KOPT-K1 (cell line): ENCODE data around the gene AGO1.

ENCODE experiments used
- H3K27ac ChIP-seq: fragments of 200-600 bp; sonication (generic); 2 replicates; pipeline ENCODE4 v1.5.1; 2016; ENCODE audit warnings: antibody characterized with exemption, mild to moderate bottlenecking, low read depth, low read length; ENCODE audit not compliant: poor library complexity, severe bottlenecking
- H3K36me3 ChIP-seq: fragments of 200-600 bp; sonication (generic); 2 replicates; pipeline ENCODE4 v1.5.1; 2017; ENCODE audit warnings: antibody characterized with exemption, mild to moderate bottlenecking, low read length, moderate library complexity; ENCODE audit not compliant: insufficient read depth
- H3K9me3 ChIP-seq: fragments of 200-600 bp; sonication (generic); 2 replicates; pipeline ENCODE4 v1.5.1; 2017; ENCODE audit warnings: antibody characterized with exemption, low read length, mild to moderate bottlenecking; ENCODE audit not compliant: insufficient read depth, poor library complexity, severe bottlenecking

The AGO1 gene

GRCh38 chr1:35925741-35926140, 42.7 kb downstream of the AGO1 start:
- Histone ChIP-seq H3K9me3 (no peaks in the 10 kb centered on the region), H3K27ac (no peak overlapping the region), H3K36me3 (peaks cover 23% of the 10 kb centered on the region; the same call in 1 of the 2 replicates)

DNA sequence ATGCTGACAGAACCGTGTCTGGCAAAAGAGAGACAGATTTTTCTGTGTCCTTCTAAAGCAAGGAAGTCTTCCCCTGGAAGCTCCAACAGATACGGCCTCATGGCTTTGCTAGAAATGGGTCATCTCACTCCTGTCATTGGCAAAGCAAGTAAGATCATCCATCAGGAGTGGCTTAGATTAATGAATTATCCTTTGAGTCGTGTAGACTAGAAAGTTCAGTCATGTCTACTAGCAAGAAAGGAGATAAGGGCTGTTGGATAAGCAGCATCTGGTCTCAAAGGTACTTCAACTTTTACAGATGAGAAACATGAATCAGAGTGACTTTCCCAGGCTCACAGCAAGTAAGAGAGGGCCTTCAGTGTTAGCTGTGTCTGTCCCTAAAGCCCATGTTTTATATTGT, 44.5 kb downstream of the AGO1 start:
- Histone ChIP-seq H3K36me3 (peaks cover 7% of the 10 kb centered on the region; the same call in 1 of the 2 replicates), H3K27ac (no peak overlapping the region), H3K9me3 (no peaks in the 10 kb centered on the region)

DNA sequence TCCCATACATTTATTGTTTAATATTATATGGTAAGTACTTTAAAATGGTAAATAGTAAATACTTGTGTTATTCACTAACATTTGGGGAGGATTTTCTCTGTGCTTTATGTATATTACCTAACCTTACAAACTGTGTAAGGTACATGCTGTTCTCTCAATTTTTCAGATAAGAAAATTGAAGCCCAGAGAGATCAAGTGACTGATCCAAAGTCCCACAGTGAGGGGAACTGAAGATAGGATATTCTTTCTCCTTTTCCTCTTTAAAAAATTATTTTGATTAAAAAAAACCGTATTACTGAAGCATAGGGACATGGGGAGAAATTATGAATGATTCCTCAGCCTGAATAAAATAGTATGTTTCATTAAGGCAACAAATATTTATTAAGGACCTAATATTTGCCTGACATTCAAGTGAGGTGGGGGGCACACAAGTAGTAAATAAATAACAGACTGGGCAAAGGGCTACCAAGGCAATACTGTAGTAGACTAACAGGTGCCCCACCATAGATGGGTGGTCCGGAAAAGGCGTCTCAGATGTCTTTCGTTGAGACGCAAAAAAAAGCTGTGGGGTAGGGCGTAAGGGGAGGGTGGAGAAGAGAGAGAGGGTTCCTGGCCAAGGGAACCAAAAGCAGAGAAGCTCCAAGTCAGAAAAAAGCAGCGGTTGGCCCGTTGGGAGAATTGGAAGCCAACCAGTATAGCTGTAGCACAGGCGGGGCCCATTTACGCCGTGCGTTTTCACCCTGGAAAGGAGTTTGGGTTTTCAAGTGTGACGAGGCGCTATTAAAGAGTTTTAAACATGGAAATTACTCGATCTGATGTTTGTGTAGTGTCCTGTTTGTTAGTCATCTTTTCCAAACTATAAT, 47.0 kb downstream of the AGO1 start:
- Histone ChIP-seq H3K9me3 (no peaks in the 10 kb centered on the region), H3K36me3 (no peaks in the 10 kb centered on the region), H3K27ac (peak overlapping the region; percentile 79)

- Histone ChIP-seq H3K9me3 (no peaks in the 10 kb centered on the region), H3K36me3 (no peaks in the 10 kb centered on the region), H3K27ac (peak within 1 kb of the TSS; percentile 79)
These were observed 47.8 kb downstream of the AGO1 start, which contains the start of gene AGO3 for GRCh38 chr1:35930593-35931445. Gene AGO3, plus strand, starts transcription at chr1:35931105. Its CDS starts 322 bp downstream, at chr1:35931427.

DNA sequence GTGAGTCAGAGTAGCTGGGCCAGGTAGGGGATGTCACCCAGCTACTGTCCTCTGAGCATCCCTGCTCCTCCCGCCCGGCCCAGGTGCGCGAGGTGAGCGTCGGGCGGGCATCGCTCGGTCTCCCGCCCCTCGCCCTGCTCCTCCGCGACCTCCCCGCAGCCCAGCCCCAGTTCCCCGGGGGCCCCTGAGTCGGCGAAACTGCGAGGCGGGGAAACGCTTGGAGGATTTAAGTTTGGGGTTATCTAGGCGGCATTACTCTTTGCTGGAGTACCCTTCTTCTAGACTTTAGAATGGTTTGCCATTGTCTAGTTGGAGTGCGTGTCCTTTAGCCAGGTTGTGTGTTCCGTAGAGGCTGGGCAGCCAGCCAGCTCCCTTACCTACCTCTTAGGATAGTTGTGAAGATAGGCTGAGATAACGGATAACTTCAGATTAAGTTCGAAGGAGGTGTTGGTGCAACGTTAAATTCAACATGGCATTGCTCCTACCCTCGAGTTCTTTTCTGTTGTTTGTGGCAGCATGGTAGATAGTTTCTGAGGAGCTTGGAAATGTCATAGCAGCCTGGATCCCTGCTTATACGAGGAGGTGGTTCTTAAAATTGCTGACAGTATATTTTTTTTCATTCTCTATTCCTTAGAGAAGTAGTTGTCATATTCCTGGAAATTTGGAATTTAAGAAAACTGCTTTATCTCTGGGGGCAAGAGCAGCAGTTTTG, 48.6 kb downstream of the AGO1 start:
- Histone ChIP-seq H3K27ac (peak overlapping the region; percentile 79), H3K36me3 (no peaks in the 10 kb centered on the region), H3K9me3 (no peaks in the 10 kb centered on the region)

DNA sequence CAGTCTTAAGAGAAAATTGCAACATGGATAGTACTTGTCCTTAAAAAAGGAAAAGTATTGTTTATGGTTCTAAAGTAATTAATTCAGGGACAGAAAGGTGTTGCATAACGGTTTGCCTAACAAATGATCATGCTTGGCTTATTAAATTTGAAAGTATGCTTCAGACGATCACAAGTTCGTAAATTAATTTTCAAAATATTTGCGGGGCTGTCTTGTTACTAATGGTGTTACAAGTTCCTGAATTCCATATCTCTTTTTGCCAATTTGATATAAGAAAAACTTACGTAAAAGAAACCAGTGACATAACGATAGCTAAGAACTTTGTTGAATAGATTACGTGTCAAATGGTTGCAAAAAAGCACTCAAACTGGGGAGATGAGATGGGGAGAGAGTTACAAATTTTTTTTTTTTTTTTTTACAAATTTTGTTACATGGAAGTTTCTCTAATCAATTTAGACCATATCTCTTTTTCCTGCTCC, 49.2 kb downstream of the AGO1 start:
- Histone ChIP-seq H3K27ac (peak overlapping the region; percentile 79), H3K36me3 (no peaks in the 10 kb centered on the region)

DNA sequence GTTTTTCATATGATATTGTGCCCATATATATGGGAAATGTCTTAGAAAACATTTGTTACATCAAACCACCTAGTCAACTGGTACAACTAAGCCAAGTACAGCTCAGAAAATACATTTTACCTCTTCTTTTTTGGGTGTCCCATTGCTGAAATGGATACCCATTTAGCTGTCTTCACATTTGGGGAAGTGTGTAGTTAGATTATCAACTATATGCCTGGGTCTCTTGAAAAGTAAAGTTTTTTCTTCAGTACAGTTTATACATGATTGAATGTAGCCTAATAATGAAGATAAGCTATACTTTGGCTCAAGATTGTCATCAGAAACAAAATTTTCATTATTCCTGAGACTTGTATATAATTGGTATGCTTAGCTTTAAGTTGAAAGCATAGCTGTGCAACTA, 49.9 kb downstream of the AGO1 start:
- H3K27ac ChIP-seq = no peak overlapping the region
- no peaks in the 10 kb centered on the region for H3K9me3 ChIP-seq
- H3K36me3 ChIP-seq = no peaks in the 10 kb centered on the region

More for the DNA sequence above, 49.2 kb downstream of the AGO1 start:
- no peaks in the 10 kb centered on the region for H3K9me3 ChIP-seq

DNA sequence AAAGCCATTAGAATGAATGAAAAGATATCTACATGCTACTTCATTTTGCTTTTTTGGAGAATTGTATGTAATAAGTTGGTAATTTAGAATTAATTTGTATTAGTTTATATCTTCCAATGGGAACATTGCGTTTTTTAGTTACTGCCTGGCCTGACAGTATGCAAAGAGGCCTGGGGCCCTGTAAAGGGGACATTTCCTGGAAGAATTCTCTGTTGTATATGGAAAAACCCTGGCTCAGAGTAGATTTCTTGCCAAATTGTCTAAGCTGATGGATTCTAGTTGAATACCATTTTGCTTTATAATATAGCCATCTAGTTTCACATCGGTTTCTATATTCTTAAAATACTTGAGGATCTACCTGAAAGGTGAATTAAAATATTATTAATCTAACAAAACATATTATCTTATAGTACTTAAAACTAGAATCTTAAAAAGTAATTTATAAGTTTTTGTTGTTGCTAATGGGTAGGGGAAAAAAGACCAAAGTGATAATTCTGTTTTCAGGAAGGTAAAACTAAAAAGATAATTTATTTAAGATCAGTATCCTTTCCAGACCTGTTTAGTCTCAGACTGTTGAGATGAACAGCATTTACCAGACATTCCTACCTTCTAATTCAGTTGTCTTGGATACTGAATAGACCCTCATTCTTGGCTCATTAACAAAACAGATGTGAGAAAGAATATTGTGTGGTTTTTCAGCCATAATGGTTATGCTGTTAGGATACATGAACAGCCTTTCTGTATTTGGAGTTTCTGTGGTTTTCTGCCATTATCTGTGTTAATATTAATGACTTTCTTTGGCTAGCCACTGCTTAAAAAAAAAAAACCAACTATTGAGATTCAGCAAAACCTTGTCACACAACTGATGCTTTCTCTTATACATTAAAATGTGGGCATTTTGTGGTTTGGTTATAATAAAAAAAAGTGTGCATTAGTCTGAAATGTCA, 52.7 kb downstream of the AGO1 start:
- Histone ChIP-seq H3K36me3 (no peaks in the 10 kb centered on the region), H3K9me3 (no peaks in the 10 kb centered on the region), H3K27ac (no peak overlapping the region)

- H3K9me3 ChIP-seq = no peaks in the 10 kb centered on the region
- H3K27ac ChIP-seq = no peak overlapping the region
- no peaks in the 10 kb centered on the region for H3K36me3 ChIP-seq
These were observed 53.8 kb downstream of the AGO1 start for GRCh38 chr1:35936838-35937237.

- Histone ChIP-seq H3K36me3 (no peaks in the 10 kb centered on the region), H3K9me3 (no peaks in the 10 kb centered on the region), H3K27ac (no peak overlapping the region)
These were observed 56.5 kb downstream of the AGO1 start for GRCh38 chr1:35939484-35939883.

DNA sequence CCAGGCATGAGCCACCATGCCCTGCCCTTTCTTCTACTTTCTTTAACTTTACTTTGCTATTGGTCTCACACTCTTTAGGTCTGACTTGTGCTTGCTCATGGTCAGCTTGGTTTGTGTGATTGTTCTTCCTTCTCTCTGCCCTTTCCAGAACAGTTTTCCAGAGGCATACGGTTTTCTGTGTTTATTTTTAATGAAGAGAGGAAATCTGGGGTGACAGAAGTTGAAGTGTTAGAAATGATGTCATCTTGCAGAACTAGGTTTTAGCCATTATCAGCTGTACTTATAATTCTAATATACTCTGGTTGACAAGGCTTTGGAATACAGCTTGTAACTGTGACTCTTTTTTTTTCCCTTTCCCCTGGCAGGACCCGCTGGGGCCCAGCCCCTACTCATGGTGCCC, 62.3 kb downstream of the AGO1 start:
- H3K27ac ChIP-seq = no peak overlapping the region

DNA sequence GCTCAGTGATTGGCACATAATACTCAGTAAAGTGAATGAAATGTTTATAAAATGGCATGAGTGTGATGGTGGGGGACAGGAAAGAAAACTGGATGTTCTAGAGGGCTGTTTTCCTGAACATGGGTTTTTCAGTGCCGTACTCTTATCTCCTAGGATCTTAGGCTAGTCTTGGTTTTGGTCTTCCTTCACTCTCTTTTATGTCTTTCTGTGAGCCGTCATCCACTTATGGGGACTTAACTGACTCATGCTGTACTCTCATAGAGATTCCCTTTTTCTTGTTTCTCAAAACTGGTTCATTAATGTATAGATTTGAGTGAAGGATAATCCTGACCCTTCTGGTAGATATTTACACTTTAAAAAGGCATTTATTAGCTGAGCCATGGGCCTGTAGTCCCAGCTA, 64.5 kb downstream of the AGO1 start:
- no peaks in the 10 kb centered on the region for H3K9me3 ChIP-seq
- H3K36me3 ChIP-seq = peaks cover 9% of the 10 kb centered on the region; the same call in 1 of the 2 replicates
- no peak overlapping the region for H3K27ac ChIP-seq

More for the DNA sequence above, 62.3 kb downstream of the AGO1 start:
- no peaks in the 10 kb centered on the region for H3K9me3 ChIP-seq
- H3K36me3 ChIP-seq = peaks cover 6% of the 10 kb centered on the region; the same call in 1 of the 2 replicates

GRCh38 chr1:35958558-35958957, 75.5 kb downstream of the AGO1 start:
- 0 out of 2 replicates have a peak, but pooled peaks cover 7% of the 10 kb centered on the region for H3K36me3 ChIP-seq
- no peak overlapping the region for H3K27ac ChIP-seq
- no peaks in the 10 kb centered on the region for H3K9me3 ChIP-seq

GRCh38 chr1:35959304-35959703, 76.3 kb downstream of the AGO1 start:
- H3K9me3 ChIP-seq = no peaks in the 10 kb centered on the region
- 0 out of 2 replicates have a peak, but pooled peaks cover 7% of the 10 kb centered on the region for H3K36me3 ChIP-seq
- no peak overlapping the region for H3K27ac ChIP-seq
